Choroid plexus epithelial cell (primary cell): Measurements from ENCODE around the gene SH3BP2.

Experiments
- DNase-seq: peaks from one replicate; pipeline ENCODE4 v3.0.0-alpha.2; 2010; ENCODE audit warnings: low read depth
- H3K4me3 ChIP-seq: 2 replicates; pipeline ENCODE4 v1.5.1; 2011; ENCODE audit warnings: low read depth, mild to moderate bottlenecking, control low read depth, low read length, moderate library complexity
- TF ChIP-seq, protein P1 (sequence below): conservative IDR thresholded peaks from 2 replicates; pipeline ENCODE4 v1.5.1; 2011; ENCODE audit warnings: low read depth, mild to moderate bottlenecking, control low read depth, inconsistent platforms, low read length, moderate library complexity

Gene SH3BP2

GRCh38 chr4:2869659-2870058 is 76.8 kb downstream of the SH3BP2 start:
- no peak overlapping the region for H3K4me3 ChIP-seq
- DNase-seq = no peak
- TF ChIP-seq, protein P1, sequence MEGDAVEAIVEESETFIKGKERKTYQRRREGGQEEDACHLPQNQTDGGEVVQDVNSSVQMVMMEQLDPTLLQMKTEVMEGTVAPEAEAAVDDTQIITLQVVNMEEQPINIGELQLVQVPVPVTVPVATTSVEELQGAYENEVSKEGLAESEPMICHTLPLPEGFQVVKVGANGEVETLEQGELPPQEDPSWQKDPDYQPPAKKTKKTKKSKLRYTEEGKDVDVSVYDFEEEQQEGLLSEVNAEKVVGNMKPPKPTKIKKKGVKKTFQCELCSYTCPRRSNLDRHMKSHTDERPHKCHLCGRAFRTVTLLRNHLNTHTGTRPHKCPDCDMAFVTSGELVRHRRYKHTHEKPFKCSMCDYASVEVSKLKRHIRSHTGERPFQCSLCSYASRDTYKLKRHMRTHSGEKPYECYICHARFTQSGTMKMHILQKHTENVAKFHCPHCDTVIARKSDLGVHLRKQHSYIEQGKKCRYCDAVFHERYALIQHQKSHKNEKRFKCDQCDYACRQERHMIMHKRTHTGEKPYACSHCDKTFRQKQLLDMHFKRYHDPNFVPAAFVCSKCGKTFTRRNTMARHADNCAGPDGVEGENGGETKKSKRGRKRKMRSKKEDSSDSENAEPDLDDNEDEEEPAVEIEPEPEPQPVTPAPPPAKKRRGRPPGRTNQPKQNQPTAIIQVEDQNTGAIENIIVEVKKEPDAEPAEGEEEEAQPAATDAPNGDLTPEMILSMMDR = no peak

- H3K4me3 ChIP-seq = no peak overlapping the region
- DNase-seq = no peak
- TF ChIP-seq, protein P1 = no peak
Measured at GRCh38 chr4:2870082-2870481, 77.2 kb downstream of the SH3BP2 start.

GRCh38 chr4:2871466-2871865 is 78.6 kb downstream of the SH3BP2 start:
- DNase-seq = no peak
- TF ChIP-seq, protein P1 = no peak
- H3K4me3 ChIP-seq = no peak overlapping the region

- no peak overlapping the region for H3K4me3 ChIP-seq
- no peak for DNase-seq
- TF ChIP-seq, protein P1 = no peak
Measured at GRCh38 chr4:2871911-2872310, 79.0 kb downstream of the SH3BP2 start.

DNA sequence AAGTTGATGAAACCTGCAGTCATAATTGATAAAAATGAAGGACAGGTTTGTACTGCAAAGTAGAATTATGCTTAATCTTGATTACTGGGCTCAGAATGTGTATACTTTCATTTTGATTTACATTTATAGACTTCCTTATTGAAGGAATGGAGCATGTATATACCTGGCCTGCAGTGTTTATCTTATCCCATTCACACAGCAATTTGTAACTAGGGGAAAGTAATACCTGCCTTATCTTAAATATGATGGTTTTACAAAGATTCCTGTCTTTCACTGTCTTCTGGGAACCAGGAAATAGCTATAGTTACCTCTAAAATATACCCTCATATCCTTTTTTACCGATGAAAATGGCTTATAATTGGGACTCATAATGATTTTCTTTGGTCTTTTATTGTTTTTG is 80.4 kb downstream of the SH3BP2 start:
- no peak for DNase-seq
- H3K4me3 ChIP-seq = no peak overlapping the region
- TF ChIP-seq, protein P1 = no peak

DNA sequence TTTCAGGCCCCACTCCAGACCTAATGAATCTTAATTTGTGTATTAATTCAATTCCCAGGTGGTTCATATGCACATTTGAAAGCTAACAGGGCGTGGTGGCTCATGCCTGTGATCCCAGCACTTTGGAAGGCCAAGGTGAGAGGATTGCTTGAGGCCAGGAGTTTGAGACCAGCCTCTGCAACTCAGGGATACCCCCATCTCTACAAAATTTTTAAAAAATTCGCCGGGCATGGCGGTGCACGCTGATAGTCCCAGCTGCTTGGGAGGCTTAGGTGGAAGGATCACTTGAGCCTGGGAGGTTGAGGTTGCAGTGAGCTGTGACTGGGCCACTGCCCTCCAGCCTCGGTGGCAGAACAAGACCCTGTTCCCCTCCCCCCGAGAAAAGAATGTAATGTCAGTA is 82.0 kb downstream of the SH3BP2 start:
- TF ChIP-seq, protein P1 = no peak
- no peak for DNase-seq

GRCh38 chr4:2875556-2875955 is 82.7 kb downstream of the SH3BP2 start:
- DNase-seq = no peak
- no peak overlapping the region for H3K4me3 ChIP-seq
- TF ChIP-seq, protein P1 = no peak

More for the DNA sequence above, 82.0 kb downstream of the SH3BP2 start:
- no peak overlapping the region for H3K4me3 ChIP-seq
